Activated naive CD8-positive, alpha-beta T cell treated with anti-CD3 and anti-CD28 coated beads, Interleukin-2, amount 50 U/mL, for 24 hours (primary cell): ENCODE data around the gene ETS2.

Experiments used
- ATAC-seq: fragments of 150-1000 bp; cut with Tn5 transposase; one replicate; pipeline ENCODE4 v1.10.0; 2021
- DNase-seq: peaks from one replicate; pipeline ENCODE4 v3.0.0; 2021
- H3K27ac Mint-ChIP-seq: one replicate; pipeline ENCODE4 v1.8.0; 2021; ENCODE audit warnings: mild to moderate bottlenecking, mixed read lengths
- H3K27me3 Mint-ChIP-seq: one replicate; pipeline ENCODE4 v1.8.0; 2021; ENCODE audit warnings: mixed read lengths
- H3K36me3 Mint-ChIP-seq: one replicate; pipeline ENCODE4 v1.8.0; 2021; ENCODE audit warnings: low read depth, mixed read lengths
- H3K4me1 Mint-ChIP-seq: one replicate; pipeline ENCODE4 v1.8.0; 2021; ENCODE audit warnings: mixed read lengths
- H3K4me3 Mint-ChIP-seq: one replicate; pipeline ENCODE4 v1.8.0; 2021; ENCODE audit warnings: mild to moderate bottlenecking, moderate library complexity, mixed read lengths
- H3K9me3 Mint-ChIP-seq: one replicate; pipeline ENCODE4 v1.8.0; 2021; ENCODE audit warnings: mixed read lengths

The ETS2 gene

DNA sequence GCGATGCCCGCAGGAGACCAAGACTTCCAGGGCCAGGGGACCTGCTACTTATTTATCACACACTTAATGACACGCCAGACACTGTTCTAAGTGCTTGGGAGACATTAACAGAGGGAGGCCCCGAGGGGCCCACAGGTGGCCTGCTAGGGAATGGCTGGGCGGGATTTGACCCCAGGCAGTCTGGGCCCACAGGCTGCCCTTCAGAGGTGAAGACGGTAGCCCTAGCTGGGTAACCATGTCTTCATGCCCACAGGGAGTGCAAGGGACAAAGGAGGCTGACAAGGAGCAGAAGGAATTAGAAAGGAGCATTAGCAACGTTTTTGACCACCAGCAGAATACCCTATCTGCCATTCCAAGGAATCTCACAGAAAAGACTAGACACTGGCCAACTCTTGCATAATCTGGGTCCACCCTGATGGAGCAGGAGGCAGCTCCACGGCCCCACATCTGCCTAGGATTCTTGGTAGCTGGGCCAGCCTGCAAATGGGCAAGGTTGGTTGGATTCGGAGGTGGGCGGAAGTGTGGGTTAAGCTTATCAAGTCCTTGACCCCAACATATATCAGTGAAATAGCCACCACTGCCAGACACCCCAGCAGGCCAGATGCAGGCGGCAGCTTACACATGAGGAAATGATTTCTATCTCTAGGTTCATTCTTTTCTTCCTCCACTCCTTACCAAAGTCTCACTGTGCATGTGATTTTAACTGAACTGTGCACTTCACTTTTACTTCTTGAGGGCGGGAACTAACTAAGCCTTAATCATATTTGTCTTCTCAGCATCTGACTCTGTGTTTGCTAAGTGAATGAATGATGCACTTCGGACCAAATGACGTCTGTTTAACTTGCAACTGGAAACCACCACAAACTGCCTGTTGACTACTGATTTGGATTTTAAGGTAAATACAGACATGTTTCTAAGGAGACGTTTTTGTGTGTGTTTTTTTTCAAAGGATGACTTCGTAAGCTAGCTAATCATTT, 3.4 kb upstream of the ETS2 start:
- DNase-seq (no peak), ATAC-seq (no peak)
- Mint-ChIP-seq H3K36me3 (peaks cover 3% of the 10 kb centered on the region), H3K27ac (no peak overlapping the region), H3K27me3 (peaks cover 7% of the 10 kb centered on the region), H3K9me3 (no peaks in the 10 kb centered on the region), H3K4me3 (no peak overlapping the region), H3K4me1 (peaks cover 24% of the 10 kb centered on the region)

DNA sequence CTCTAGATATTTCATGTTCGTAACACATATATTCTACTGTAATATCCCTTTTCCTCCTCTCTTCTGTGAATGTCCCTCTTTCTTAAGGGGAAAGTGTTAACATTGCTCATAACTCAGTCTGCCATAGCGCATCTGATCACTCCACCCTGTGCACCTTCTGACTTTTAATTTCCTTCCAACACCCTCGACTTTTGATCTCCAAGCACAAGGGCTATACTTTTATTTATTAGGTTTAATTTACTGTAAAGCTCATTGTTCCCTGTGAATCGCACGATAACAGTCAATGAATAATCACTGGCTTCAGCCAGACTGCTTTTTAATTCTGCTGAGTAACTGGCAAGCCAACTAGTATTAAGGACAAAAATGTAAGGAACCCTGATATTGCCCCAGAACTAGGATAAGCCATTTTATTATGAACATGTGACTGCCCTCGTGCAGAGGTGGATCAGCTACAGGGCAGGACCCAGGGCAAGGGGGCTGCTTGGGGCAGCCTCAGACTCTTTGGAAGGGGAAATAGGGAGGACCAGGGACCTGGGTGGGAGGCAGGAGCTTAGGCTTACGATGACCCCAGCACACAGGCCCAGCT, 2.6 kb upstream of the ETS2 start:
- Mint-ChIP-seq H3K27me3 (peaks cover 5% of the 10 kb centered on the region), H3K4me1 (peaks cover 31% of the 10 kb centered on the region), H3K4me3 (no peak overlapping the region), H3K9me3 (no peaks in the 10 kb centered on the region), H3K36me3 (peaks cover 9% of the 10 kb centered on the region), H3K27ac (no peak overlapping the region)
- ATAC-seq: no peak
- DNase-seq: no peak

DNA sequence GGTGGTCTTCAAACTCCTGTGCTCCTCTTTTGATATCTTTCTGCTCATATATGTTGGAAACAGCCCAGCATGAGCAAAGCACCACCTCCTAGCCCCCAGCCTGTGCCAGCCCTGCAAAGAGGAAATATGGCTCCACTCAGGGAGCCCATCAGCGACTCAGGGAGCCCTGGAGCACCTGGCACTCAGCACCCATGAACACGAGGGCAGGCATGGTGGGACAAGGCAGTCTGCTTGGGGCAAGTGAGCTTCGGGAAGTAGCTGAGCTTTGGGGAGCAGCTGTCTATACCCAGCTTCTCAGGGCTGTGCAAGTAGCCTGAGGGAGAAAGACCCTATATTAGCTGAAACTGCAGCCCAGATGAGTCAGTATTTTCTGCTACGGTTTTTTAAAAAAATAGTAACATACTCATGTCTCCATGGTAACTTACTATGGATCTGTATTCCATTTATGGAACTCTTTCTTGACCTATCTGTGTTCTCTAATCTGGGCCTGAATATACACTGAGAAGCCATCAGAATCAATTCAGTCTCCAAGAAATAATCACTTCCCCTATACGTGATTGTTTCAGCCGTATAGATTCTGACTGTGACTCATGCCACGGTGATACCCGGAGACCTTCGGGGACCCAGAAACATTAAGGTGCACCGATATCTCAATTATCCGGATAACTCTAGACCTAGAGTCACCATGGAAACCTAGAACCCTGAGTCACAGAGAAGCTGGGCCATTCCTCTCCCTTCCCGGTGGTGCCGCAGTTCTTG, 1.5 kb upstream of the ETS2 start:
- Mint-ChIP-seq H3K36me3 (peaks cover 16% of the 10 kb centered on the region), H3K27ac (peak overlapping the region; percentile 81), H3K27me3 (peaks cover 1% of the 10 kb centered on the region), H3K4me1 (peaks cover 32% of the 10 kb centered on the region), H3K4me3 (peak overlapping the region; percentile 85), H3K9me3 (no peaks in the 10 kb centered on the region)
- DNase-seq (no peak), ATAC-seq (peak; percentile 20)

DNA sequence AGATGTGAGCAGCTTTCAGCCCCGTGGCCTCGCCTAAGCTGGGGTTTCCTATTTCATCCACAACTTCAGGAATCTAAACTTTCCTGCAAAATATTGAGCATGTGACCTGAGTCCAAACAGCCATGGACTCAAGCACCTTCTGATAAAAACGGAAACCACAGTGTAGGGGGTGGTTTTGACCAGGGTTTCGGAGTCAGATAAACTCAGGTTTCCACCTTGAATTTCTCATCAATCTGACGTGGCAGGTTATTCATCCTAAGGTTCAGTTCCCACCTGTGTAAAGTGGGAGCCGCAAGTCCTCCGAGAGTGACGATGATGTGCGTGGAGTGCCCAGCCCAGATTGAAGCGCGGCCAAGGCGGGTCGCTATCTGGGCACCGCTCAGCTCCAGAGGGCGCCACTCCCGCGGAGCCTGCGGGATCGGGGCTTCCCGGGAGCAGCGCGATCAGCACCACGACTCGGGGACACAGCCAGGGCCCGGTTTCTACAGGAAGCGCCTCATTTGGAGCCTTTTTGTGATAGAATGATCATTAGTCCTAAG, 871 bp upstream of the ETS2 start:
- Mint-ChIP-seq H3K27me3 (no peaks in the 10 kb centered on the region), H3K27ac (peak overlapping the region; percentile 81), H3K4me1 (peaks cover 34% of the 10 kb centered on the region), H3K4me3 (peak overlapping the region; percentile 85), H3K9me3 (no peaks in the 10 kb centered on the region), H3K36me3 (peaks cover 19% of the 10 kb centered on the region)
- ATAC-seq: peak; percentile 55
- peak; percentile 56 for DNase-seq

DNA sequence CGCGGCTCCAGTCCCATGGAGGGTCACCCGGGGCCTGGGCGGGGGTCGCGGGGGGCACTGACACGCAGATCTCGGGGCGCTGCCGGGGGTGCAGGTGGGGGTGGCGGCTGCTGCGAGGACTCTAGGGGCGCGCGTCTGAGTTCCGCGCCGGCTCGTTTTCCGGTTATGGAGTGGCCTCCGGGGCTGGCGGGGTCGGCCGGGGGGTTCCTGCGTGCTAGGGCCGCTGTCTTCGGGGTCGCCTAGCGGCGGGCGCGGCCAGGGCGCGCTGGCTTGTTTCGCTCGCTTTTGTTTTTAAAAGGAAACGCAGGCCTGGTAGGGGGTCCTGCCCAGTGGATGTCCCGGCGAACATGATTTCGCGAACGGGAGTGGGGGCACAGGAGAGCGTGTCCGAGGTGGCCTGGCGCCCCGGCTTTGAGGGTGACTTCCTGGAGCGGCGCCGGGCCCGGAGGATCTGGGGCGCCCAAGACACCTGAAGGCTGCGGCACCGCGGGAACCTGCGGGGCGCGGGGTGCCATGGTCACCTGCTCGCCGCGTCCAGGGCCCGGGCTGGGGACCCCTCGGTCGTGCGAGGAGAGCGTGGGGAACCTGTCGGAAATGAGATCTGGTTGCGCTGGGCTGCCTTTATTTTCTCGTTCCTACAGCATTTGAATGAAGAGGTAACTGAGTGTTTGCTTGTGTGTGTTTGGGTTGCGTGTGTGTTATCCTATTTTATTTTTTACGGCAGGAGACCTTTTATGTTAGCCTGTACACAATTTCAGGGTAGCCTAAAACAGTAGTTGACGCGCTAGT, 618 bp downstream of the ETS2 start:
- DNase-seq (peak; percentile 46), ATAC-seq (peak; percentile 11)
- H3K4me3 Mint-ChIP-seq: peak overlapping the region; percentile 85
- no peaks in the 10 kb centered on the region for H3K9me3 Mint-ChIP-seq
- H3K4me1 Mint-ChIP-seq: peaks cover 49% of the 10 kb centered on the region
- H3K27ac Mint-ChIP-seq: peak overlapping the region; percentile 76
- no peaks in the 10 kb centered on the region for H3K27me3 Mint-ChIP-seq
- peaks cover 33% of the 10 kb centered on the region for H3K36me3 Mint-ChIP-seq

DNA sequence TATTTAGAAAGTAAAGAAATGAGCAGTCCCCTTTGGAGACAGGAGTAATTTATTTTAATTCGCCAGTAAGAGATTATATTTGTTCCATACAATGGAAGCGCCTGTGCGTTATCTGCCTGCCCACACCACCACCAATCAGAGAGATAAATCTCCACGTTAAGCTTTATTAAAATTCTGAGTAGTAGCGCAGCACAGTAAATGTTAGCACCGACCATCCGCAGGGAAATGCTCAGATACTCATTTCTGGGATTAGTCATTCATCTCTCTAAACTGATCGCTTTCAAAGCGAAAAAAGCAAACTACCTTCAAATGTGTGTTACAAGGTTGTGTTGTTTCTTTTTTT, 1.2 kb downstream of the ETS2 start:
- Mint-ChIP-seq H3K27ac (peak overlapping the region; percentile 76), H3K36me3 (peaks cover 39% of the 10 kb centered on the region), H3K27me3 (no peaks in the 10 kb centered on the region), H3K4me3 (peak overlapping the region; percentile 85), H3K4me1 (peaks cover 53% of the 10 kb centered on the region), H3K9me3 (no peaks in the 10 kb centered on the region)
- no peak for DNase-seq
- ATAC-seq: no peak

DNA sequence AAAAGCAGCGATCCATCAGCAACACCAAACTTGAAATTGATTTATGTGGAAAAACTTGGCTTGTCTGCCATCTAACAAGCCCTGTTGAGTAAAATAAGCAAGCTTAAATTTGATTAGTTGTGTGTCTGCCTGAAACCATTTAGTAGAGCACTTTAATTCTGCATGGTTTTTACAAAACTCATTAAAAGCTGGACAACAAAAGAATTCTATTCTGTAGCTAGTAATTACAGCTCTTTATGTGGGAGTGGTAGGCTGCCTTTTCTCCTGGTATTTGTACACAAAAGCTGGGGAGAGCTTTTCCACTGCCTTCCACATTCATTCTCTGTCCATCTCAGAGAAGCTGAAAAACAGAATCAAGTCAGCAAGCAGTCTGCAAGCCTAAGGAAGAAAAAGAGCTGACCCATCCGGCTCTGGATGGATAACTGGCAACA, 1.7 kb downstream of the ETS2 start:
- no peaks in the 10 kb centered on the region for H3K27me3 Mint-ChIP-seq
- ATAC-seq: no peak
- H3K9me3 Mint-ChIP-seq: no peaks in the 10 kb centered on the region
- H3K4me3 Mint-ChIP-seq: peak overlapping the region; percentile 85
- peaks cover 41% of the 10 kb centered on the region for H3K36me3 Mint-ChIP-seq
- peaks cover 53% of the 10 kb centered on the region for H3K4me1 Mint-ChIP-seq
- no peak for DNase-seq
- H3K27ac Mint-ChIP-seq: no peak overlapping the region

DNA sequence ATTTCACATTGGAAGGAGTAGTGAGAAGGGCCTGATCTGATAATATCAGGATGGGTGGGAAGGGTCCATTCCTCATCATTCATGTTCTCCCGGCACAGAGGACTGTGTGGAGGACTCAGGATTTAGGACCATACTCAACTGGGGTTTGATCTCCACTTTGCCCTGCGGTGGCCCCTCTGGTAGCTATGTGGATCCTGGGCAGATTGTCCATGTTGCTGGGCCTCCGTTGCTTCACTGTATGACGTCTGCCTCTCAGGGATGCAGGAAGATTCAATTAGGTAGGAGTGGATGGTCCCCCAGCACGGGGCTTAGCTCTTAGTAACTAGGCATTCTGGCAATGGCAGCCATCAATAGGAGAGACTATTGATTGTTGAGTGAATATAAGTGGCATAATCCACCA, 2.3 kb downstream of the ETS2 start:
- Mint-ChIP-seq H3K4me3 (peak overlapping the region; percentile 85), H3K36me3 (peaks cover 45% of the 10 kb centered on the region), H3K27ac (no peak overlapping the region), H3K4me1 (peaks cover 53% of the 10 kb centered on the region), H3K9me3 (no peaks in the 10 kb centered on the region), H3K27me3 (no peaks in the 10 kb centered on the region)
- ATAC-seq: no peak
- DNase-seq: no peak

DNA sequence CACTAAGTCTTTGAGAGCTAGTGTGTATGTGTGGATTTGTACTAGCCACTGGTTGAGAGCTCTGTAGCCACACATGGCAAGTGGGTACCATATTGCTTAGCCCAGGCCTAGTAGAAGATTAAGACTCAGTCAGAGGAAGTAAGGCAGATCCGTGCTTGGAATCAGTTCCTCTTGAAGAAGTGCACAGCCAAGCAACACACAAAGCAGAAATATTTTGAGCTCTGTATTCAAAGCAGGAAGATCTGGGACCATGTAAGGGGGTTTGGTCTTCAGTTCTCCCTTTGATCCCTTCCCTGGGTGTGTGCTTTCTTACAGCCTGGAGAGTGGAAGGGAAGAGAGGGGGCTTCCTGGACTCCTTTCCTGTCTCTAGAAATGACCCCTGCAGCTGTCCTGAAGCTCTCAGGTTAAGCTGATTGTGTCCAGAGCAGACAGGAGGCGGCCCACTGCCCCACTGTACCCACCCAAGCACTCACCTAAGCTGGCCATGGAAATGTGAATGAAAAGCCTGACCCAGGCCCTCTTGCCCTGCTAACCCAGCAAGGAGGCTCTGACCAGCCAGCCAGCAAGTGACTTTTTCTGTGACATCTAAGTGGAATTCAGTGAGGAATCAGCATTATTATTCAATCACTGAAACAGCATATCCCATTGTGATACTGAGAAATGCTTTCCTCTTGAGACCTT, 3.6 kb downstream of the ETS2 start:
- Mint-ChIP-seq H3K27ac (no peak overlapping the region), H3K4me3 (no peak overlapping the region), H3K36me3 (peaks cover 55% of the 10 kb centered on the region), H3K9me3 (no peaks in the 10 kb centered on the region), H3K27me3 (no peaks in the 10 kb centered on the region), H3K4me1 (peaks cover 48% of the 10 kb centered on the region)
- no peak for ATAC-seq
- DNase-seq: no peak

DNA sequence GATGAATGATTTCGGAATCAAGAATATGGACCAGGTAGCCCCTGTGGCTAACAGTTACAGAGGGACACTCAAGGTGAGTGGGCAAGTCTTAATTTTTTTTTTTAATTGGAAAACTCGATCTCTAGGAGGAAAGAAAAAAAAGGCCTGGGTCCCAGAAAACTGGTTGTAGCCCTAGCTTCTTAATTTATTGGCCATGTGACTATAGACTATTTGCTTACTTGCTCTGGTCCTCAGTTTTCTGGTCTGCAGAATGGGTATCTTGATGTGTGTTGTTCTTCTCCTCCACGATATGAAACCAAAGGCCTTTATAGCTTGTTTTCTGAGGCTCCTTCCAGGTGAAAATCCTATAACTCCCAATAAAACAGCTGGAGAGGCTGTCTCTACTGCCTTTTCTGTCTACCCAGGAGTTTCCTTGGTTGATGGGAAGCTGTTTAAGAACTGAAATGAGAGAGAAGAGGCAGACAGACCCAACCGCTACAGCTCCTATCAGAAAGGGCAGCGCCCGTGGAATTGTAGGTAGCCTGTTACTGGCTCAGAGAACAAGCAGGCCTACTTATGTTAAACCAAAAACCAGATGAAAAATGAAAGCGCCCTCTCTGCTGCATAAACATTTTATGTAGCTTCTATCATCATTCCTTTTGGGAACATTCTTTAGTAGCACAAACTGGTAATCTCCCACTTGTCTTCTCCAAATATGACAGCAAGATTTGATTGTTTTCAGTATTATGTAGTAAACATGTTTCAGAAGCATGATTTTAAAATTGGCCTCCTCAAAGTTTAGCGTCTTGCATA, 4.5 kb downstream of the ETS2 start:
- H3K4me1 Mint-ChIP-seq: peaks cover 41% of the 10 kb centered on the region
- peaks cover 64% of the 10 kb centered on the region for H3K36me3 Mint-ChIP-seq
- H3K27ac Mint-ChIP-seq: no peak overlapping the region
- no peaks in the 10 kb centered on the region for H3K27me3 Mint-ChIP-seq
- no peak for ATAC-seq
- no peak overlapping the region for H3K4me3 Mint-ChIP-seq
- no peaks in the 10 kb centered on the region for H3K9me3 Mint-ChIP-seq
- DNase-seq: no peak

DNA sequence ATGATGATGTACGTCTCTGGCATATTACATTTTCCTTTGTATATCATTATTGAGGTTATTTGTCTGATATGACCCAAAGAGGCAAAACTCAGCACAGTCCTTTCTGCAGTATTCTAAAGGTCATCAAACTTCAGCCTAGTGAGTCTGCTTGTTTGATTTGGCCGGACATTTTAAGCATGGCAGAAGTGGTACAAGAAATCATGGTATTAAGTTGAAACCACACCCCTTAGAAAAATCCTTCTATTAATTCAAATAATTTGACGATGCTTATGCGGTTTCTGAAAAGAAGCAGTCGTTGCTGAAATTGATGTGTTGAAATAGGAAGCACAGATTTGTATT, 5.1 kb downstream of the ETS2 start:
- Mint-ChIP-seq H3K9me3 (no peaks in the 10 kb centered on the region), H3K36me3 (peaks cover 67% of the 10 kb centered on the region), H3K4me3 (no peak overlapping the region), H3K4me1 (peaks cover 41% of the 10 kb centered on the region), H3K27ac (no peak overlapping the region), H3K27me3 (no peaks in the 10 kb centered on the region)
- ATAC-seq (no peak), DNase-seq (no peak)

DNA sequence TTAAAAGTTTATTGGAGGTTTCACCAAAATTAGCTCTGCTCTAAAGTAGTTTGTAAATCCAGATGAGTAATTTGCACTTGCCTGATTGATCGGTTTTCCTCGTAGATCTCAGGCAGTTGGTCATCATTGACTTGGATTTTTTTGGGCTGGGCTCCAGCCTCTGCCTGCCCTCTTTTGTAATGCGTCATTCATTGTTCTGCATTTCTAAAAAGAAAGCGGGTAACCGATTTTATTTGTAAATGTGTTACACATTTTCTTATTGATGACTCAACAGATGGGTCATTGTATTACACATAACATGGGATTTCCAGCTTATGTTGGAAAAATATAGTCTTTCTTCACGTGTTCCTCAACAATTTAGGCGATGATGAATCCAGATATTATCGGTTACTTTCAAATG, 5.5 kb downstream of the ETS2 start:
- no peak for DNase-seq
- no peak for ATAC-seq
- Mint-ChIP-seq H3K9me3 (no peaks in the 10 kb centered on the region), H3K4me3 (no peak overlapping the region), H3K27ac (peak overlapping the region; percentile 54), H3K27me3 (no peaks in the 10 kb centered on the region), H3K36me3 (peaks cover 69% of the 10 kb centered on the region), H3K4me1 (peaks cover 41% of the 10 kb centered on the region)

DNA sequence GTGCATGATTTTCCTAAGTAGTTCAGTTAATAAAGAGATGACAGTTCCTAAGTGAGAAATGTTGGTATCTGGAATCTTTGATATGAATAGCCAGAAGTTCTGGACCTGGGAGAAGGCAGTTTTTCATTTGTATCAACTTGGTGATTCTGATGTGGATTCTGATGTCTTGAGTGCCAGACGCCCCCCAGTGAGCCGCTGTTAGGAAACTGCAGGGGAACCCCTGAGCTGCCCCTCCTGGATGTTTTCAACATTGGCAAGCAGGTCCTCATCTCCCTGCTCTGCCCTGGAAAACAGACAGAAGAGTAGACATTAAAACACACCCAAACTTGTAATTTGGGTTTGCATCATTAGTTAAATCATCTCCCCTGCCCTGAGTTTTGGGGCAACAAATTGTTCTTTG, 7.4 kb downstream of the ETS2 start:
- Mint-ChIP-seq H3K4me1 (peaks cover 33% of the 10 kb centered on the region), H3K36me3 (peaks cover 79% of the 10 kb centered on the region), H3K9me3 (no peaks in the 10 kb centered on the region), H3K4me3 (no peak overlapping the region), H3K27ac (no peak overlapping the region), H3K27me3 (no peaks in the 10 kb centered on the region)
- ATAC-seq (no peak), DNase-seq (no peak)
